Measurements from ENCODE around the gene DGKH.

DGKH gene

GRCh38 chr13:42271337-42272114, 223.1 kb downstream of the DGKH start:
- peak overlapping the region; percentile 86 for H3K4me3 ChIP-seq (ENCODE audit: low read depth, low read length)
- no peak for TF ChIP-seq CTCF (IDR thresholded peaks at IDR 0.05; ENCODE audit: low read depth, low read length)

- TF ChIP-seq CTCF (IDR thresholded peaks at IDR 0.05; ENCODE audit: low read depth, low read length) = no peak
- H3K4me3 ChIP-seq (ENCODE audit: low read depth, low read length) = peak within 1 kb of the TSS; percentile 86
These were observed 223.8 kb downstream of the DGKH start, which contains the start of gene AKAP11 for GRCh38 chr13:42272115-42272803. Gene AKAP11 (plus strand): TSS chr13:42272152. CDS start chr13:42286349, 14,197 bp downstream.

GRCh38 chr13:42272804-42273175, 224.3 kb downstream of the DGKH start:
- H3K4me3 ChIP-seq (ENCODE audit: low read depth, low read length) = peak overlapping the region; percentile 86
- no peak for TF ChIP-seq CTCF (IDR thresholded peaks at IDR 0.05; ENCODE audit: low read depth, low read length)

GRCh38 chr13:42274386-42275097, 226.1 kb downstream of the DGKH start:
- H3K4me3 ChIP-seq (ENCODE audit: low read depth, low read length) = no peak overlapping the region
- no peak for TF ChIP-seq CTCF (IDR thresholded peaks at IDR 0.05; ENCODE audit: low read depth, low read length)

- no peak overlapping the region for H3K4me3 ChIP-seq (ENCODE audit: low read depth, low read length)
- TF ChIP-seq CTCF (IDR thresholded peaks at IDR 0.05; ENCODE audit: low read depth, low read length) = no peak
These were observed 226.6 kb downstream of the DGKH start for GRCh38 chr13:42275098-42275471.

- no peak for TF ChIP-seq CTCF (IDR thresholded peaks at IDR 0.05; ENCODE audit: low read depth, low read length)
- no peak overlapping the region for H3K4me3 ChIP-seq (ENCODE audit: low read depth, low read length)
These were observed 227.1 kb downstream of the DGKH start for GRCh38 chr13:42275506-42275905.
